Hematopoietic multipotent progenitor cell treated with erythropoietin and hydrocortisone succinate and interleukin-3 and kit ligand, for 6 days (in vitro differentiated cells): ENCODE data around the gene HOXD13.

ENCODE experiments used
- DNase-seq: peaks from one replicate; pipeline ENCODE4 v3.0.0-alpha.2; 2015

Gene HOXD13

DNA sequence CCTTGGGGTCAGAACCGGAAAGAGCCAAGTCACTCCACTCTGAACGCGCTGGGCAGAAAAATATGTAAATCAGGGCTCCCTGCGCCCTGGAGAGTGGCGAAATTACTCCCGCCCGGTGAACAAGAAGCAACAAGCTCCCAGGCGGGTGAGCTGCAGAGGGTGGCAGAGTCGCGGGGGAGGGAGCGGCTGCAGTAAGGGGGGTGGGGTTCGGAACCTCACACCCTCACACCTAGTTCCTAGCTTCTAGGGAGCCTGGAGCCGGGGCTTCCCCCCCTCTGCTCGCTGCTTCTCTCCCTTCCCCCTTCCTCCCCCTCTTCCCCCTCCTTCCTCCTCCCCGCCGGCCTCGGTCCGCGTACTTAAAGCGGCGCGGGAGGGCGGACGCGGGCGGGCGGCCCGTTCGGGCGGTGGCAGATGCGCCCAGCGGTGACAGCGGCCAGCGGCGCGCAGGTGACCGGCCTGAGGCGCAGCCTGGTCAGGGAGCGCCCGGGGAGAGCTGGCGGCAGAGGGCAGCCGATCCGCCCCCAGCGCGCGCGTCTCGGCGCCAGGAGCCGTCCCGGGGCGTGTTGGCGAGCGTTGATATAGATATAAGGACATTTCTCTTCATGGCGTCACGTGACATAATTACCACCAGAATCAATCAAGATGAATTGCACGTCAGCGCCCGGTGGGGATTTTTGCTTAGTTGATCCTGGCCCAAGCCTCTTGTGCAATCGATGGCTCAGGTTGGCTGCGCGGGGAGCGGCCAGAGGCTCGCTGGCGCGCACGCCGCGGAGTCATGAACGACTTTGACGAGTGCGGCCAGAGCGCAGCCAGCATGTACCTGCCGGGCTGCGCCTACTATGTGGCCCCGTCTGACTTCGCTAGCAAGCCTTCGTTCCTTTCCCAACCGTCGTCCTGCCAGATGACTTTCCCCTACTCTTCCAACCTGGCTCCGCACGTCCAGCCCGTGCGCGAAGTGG is 14.3 kb downstream of the HOXD13 start, which contains the start of gene HOXD11:
Gene HOXD11, plus strand, starts transcription at position 700 of the 959 bp plus-strand sequence. Its CDS starts 76 bp downstream, at position 776.
- no peak for DNase-seq

- no peak for DNase-seq
Measured at GRCh38 chr2:176107731-176108181, 15.2 kb downstream of the HOXD13 start.

DNA sequence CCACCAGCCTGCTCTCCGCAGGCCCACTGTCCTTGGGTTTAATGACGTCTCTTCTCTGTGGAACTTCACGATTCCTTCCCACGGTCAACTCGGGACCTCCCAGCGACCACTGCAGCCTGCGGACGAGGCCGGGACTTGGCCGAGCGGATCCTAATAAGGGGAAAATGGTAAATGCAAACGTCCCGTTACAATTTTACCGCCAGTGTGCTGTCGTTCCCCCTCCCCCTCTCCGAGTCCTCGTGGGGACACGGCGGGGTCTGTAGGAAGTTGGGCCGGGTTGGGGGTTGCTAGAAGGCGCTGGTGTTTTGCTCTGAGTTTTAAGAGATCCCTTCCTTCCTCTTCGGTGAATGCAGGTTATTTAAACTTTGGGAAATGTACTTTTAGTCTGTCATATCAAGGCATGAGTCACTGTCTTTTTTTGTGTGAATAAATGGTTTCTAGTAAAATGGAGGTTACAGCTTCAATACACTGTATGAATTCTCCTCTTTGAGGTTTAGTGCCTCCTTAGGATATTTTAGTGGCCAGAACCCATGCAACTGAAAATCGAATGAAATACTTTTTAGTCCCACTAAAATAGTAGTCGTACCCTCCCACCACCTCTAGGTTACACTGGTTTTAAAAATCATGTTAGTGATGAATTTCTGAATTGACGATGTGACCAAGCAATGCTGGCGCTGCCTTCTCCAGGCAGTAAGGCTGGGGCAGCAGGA is 16.8 kb downstream of the HOXD13 start:
- no peak for DNase-seq

DNA sequence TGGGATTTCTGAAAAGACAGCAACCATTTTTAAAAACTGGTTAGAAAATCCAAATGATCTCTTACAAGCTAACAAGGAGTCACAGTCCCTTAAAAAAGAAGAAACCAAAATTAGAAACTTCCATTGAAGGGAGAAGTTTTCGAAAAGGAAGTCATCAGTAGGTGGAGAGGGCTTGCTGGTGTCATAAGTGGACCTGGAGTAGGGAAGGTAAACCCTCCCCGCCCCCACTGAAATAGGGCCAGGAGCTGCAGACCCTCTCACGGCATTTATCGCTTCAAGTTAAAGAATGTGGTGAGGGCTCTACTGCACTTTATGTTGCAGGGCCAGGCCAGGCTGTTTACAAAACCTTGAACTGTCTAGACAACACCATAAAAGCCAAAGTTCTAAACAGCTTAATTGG is 17.4 kb downstream of the HOXD13 start:
- DNase-seq = no peak

DNA sequence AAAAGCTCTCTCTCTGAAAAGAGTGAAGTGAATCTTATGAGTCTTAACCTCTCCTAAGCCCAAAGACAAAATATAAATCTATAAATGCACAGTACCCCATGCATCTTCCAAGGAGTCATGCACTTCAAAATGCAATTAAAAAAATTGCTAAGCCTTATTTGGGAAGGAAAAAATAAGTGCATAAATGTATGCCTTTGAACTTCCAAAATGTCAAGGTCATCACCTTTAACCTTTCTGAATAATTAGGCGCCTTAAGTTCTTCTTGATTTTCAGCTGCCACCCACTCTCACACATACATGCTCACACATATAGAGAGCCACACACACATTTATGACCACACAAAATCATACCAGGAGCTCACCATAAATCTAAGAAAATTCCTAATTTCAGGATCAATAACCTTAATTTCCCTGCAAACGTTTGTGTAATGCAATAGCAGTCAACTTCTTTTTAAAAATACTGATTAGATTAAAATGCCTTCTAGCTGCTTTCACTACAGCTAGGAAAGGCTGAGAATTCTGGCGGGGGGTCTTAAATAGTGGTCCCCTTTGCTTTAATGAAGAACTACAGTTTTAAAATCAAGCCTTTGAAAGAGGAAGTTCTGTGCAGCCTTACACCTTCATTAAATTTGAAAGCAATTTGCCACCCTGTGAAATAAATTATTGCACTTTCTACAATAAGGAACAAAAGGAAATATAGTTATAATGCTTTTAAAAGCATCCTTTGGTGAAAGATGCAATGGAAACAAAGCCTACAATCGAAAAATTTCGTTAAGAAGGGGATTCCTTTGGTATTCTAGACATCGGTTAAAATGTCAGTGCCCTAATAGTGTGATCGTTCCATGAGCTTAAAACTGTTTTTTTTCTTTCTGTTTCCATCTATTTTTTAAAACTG is 18.1 kb downstream of the HOXD13 start:
- DNase-seq = no peak

- DNase-seq = peak; percentile 73
Measured at GRCh38 chr2:176111309-176111663, 18.8 kb downstream of the HOXD13 start.

- DNase-seq = no peak
Measured at GRCh38 chr2:176111846-176112374, 19.4 kb downstream of the HOXD13 start.

DNA sequence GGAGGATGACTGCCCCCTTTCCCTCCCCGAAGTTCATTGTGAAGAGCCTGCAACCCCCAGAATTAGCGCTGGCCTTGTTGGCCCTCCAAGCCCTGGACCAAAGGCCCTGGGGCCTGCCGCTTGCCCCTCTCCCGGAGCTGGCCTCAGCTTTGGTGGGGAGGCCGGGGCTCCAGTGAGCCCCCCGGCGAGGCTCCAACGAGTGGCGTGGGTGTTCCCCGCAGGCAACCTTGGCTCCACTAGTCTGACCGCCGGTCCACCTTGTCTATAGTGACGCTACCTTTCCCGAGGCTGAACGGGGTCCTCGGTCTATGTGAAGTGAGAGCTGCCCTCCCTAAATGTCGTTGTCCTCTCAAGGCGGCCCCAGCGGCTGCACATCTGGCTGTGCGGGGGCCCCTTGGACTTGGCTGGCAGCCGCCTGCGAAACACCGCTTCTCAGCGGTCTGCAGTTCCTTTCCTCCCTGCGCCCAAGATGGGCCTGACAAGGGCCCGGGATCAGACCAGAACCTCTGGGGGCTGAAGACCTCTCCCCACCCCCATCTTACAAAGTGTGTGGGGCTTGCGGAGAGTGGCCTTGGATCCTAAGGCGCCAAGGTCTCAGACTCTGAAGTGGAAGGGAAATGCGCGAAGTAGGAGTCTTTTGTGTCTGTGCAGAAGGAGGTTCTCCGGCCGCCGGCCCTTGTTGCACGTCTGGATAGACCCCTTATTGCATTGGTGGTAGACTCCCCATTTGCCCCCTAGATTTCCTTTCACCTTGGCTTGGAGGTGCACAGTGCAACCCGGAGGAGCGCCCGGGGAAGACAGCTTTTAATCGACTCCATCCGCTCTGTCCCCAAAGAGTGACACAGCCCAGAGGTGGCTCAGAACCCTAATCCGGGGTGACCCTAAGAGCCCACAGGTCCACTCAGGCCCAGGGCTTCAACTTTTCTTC is 20.1 kb downstream of the HOXD13 start:
- DNase-seq = no peak

GRCh38 chr2:176114120-176114929 is 21.8 kb downstream of the HOXD13 start:
- no peak for DNase-seq

DNA sequence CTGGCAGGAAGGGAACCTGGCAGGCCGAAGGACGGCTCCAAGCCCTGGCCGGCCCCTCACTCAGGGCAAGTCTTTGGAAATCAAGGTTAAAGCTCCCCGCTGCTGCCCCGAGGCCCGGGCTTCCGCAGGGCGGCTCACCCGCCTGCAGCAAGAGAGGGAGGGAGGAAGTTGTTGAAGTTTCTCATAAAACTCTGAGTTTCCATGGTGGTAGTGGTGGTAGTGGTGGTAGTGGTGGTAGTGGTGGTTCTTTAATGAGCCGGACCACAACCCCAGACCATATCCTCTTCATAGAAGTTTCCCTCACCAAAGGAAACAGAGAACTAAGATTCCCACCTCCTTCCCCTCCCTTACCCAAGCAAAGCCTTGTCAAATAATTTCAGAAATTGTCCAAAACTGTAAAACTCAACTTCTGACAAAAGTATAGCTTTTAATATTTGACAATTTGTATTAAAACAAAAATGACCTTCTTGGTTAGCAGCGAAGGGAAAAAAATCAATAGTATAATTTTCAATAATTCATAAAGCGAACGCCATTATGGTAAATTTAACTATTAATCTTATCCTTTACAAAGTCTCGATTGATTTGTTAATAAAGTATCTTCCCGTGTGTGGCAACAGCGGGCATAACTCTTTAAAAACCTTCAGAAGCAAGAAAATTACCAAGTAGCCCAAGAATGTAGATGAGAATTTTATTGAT is 22.6 kb downstream of the HOXD13 start:
- no peak for DNase-seq

GRCh38 chr2:176115883-176116813 is 23.6 kb downstream of the HOXD13 start, which contains the start of gene HOXD10:
HOXD10 (plus strand) TSS chr2:176116778; CDS start chr2:176116834, 56 bp downstream.
- no peak for DNase-seq

- no peak for DNase-seq
Measured at GRCh38 chr2:176117162-176117822, 24.8 kb downstream of the HOXD13 start.

DNA sequence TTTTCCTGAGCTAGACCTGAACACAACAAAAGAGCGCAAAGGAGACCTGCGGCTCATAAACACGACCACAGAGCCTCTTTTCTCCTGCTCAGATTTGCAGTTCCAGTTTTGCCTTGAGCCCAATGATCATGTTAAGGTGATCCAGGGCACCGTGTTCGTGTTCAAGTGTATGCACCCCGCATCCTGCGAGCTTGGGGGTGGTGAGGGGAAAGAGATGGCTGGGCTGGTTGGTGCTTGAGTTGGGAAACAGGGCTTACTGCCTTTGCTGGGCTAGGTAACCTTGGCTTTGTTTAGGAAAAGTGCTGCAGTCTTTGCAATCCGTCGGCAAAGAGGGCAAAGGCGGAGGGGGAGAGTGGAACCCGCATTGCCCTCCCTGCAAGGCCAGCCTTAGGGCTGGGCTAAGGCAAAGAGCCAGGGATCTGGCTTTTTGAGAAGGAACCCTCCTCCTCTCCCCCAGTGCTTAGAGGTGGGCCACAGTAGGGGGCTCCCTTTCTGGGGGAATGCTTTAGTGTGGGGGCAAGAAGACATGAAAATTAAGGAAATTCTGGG is 25.4 kb downstream of the HOXD13 start:
- DNase-seq = no peak

DNA sequence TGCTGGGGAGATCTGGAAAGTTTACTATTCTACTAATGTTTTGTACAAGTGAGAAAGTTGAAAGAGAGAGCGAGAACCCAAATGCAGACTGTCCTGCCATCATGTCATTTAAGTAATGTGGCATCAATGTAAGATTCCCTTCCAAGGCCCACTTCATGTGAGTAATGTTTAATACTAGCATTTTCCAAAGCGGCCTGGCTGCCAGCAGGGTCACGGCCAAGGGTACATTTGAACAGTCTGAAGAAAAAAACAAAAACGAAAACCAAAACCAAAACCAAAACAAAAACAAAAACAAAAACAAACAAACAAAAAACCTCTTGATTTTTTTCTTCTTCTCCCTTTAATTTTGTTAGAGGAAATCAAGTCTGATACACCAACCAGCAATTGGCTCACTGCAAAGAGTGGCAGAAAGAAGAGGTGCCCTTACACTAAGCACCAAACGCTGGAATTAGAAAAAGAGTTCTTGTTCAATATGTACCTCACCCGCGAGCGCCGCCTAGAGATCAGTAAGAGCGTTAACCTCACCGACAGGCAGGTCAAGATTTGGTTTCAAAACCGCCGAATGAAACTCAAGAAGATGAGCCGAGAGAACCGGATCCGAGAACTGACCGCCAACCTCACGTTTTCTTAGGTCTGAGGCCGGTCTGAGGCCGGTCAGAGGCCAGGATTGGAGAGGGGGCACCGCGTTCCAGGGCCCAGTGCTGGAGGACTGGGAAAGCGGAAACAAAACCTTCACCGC is 26.2 kb downstream of the HOXD13 start:
- DNase-seq = peak; percentile 67

- no peak for DNase-seq
Measured at GRCh38 chr2:176120364-176121189, 28.1 kb downstream of the HOXD13 start.
